Nephron (organoid): ENCODE measurements around the gene MICAL3.

ENCODE experiments used
- H3K27ac Mint-ChIP-seq, 3 experiments: 2 replicates each; pipeline ENCODE4 v1.8.0; 2020; ENCODE audit warnings: mixed read lengths in 3 of 3, mild to moderate bottlenecking in 2 of 3, moderate library complexity in 1 of 3
- H3K27me3 Mint-ChIP-seq: 2 replicates; pipeline ENCODE4 v1.8.0; 2021; ENCODE audit warnings: low read depth, mild to moderate bottlenecking, moderate library complexity, mixed read lengths
- H3K36me3 Mint-ChIP-seq: 2 replicates; pipeline ENCODE4 v1.8.0; 2020; ENCODE audit warnings: low read depth, mixed read lengths
- H3K4me1 Mint-ChIP-seq: 2 replicates; pipeline ENCODE4 v1.8.0; 2020; ENCODE audit warnings: mixed read lengths
- H3K4me3 Mint-ChIP-seq, 3 experiments: 2 replicates each; pipeline ENCODE4 v1.8.0; 2020; ENCODE audit warnings: mild to moderate bottlenecking in 3 of 3, mixed read lengths in 3 of 3, moderate library complexity in 2 of 3
- H3K9me3 Mint-ChIP-seq: 2 replicates; pipeline ENCODE4 v1.8.0; 2020; ENCODE audit warnings: mixed read lengths
- TF ChIP-seq, protein P1 (sequence below), 3 experiments: fragments of 200-600 bp; sonication (generic); IDR thresholded peaks; one replicate each; pipeline ENCODE4 v1.5.0; 2021; ENCODE audit warnings: antibody characterized with exemption in 3 of 3; ENCODE audit not compliant: unreplicated experiment in 3 of 3

The MICAL3 gene

DNA sequence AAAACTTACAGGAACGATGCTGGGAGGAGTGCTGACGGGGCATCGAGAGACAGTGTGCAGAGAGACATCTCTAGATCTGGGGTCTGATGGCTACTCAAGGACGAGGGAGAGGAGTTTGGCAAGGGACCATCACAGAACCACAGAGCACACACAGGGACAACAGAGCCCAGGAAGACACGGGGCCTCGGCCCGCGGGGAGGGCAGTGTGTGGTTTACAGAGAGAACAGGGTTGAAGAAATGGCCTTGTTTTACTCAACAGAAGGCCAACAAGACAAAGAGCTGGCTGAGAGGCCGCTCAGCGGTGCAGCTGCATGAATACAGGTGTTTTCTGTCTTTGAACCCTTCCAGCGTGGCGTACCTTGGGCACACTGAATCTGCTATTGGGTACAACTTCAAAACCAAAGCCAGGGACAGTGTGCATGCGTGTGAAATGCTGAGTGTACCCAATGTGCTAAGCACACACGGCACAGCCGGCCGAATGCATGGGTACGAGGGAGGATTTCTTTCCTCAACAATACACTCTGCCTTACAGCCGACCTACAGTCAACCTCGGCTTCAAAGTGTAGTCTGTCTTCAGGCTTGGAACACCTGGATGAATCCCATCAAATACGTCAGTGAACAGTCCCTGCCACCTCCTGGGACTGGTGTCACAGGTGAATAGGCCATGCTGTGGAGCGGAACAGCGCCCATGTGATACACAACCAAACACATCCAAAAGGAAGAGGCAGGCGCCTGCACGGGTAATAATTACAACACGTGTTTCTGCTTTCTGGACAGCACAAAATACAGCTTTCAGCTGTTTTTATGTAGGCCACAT is 229.4 kb downstream of the MICAL3 start:
- TF ChIP-seq, protein P1, sequence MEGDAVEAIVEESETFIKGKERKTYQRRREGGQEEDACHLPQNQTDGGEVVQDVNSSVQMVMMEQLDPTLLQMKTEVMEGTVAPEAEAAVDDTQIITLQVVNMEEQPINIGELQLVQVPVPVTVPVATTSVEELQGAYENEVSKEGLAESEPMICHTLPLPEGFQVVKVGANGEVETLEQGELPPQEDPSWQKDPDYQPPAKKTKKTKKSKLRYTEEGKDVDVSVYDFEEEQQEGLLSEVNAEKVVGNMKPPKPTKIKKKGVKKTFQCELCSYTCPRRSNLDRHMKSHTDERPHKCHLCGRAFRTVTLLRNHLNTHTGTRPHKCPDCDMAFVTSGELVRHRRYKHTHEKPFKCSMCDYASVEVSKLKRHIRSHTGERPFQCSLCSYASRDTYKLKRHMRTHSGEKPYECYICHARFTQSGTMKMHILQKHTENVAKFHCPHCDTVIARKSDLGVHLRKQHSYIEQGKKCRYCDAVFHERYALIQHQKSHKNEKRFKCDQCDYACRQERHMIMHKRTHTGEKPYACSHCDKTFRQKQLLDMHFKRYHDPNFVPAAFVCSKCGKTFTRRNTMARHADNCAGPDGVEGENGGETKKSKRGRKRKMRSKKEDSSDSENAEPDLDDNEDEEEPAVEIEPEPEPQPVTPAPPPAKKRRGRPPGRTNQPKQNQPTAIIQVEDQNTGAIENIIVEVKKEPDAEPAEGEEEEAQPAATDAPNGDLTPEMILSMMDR (IDR thresholded peaks at IDR 0.05; ENCODE audit: unreplicated experiment in 3 of 3), result no peak
- no peaks in the 10 kb centered on the region for H3K9me3 Mint-ChIP-seq
- H3K36me3 Mint-ChIP-seq, result peaks cover 5% of the 10 kb centered on the region
- H3K27me3 Mint-ChIP-seq, result no peaks in the 10 kb centered on the region
- peaks cover 10% of the 10 kb centered on the region for H3K4me1 Mint-ChIP-seq
- H3K27ac Mint-ChIP-seq, result peak overlapping the region in 1 of 3 experiments; percentile 48
- H3K4me3 Mint-ChIP-seq, result no peak overlapping the region

DNA sequence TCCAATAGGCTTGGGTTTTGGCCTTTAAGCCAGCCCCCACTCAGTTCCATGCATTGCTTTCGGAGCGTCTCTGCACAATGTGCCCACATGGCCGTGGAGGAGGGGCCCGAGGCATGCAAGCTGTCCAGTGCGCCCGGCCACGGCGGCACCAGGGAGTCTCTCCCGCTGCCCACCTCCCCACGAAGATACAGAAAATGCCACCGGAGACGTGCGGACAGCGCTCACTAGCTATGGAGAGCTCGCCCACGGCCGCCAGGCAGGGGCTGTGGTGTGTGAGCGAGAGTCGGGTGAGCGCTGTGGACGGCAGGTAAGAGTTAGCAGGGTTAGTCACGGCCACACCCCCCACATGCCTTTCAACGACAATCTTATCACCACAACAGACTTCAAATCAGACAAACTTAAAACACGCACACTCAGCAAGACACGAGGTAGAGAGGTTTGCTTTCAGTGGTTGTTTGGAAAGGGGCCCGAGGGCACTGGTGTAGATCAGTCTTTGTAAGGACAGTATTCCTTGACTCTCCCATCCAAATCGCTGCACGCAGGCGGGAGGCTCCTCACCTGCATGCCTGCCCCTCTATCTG is 231.4 kb downstream of the MICAL3 start:
- Mint-ChIP-seq H3K4me3 (no peak overlapping the region), H3K4me1 (peaks cover 5% of the 10 kb centered on the region), H3K27me3 (no peaks in the 10 kb centered on the region), H3K9me3 (no peaks in the 10 kb centered on the region), H3K27ac (no peak overlapping the region), H3K36me3 (peaks cover 5% of the 10 kb centered on the region)
- TF ChIP-seq, protein P1 (IDR thresholded peaks at IDR 0.05; ENCODE audit: unreplicated experiment in 3 of 3), result no peak

DNA sequence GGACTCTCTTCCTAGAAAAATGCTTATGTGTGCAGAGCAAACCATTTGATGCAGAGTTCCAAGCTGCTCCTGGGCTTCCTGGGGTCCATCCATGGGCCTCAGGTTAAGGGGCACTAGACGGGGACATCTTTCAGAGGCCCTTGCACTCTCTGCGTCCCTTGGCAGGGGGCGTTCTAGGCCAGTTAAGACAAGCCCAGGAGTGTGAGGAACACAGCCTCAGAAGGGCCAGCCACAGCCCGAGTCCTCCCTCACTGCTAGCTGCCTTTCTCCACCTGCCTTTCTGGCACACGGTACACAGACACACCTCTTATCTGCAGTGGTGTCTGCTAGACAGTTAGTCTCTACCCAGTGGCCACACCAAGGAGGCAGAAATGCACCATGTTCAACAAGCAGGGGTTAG is 232.1 kb downstream of the MICAL3 start:
- Mint-ChIP-seq H3K36me3 (peaks cover 5% of the 10 kb centered on the region), H3K4me1 (peaks cover 9% of the 10 kb centered on the region), H3K4me3 (no peak overlapping the region), H3K27ac (no peak overlapping the region), H3K9me3 (no peaks in the 10 kb centered on the region), H3K27me3 (no peaks in the 10 kb centered on the region)
- TF ChIP-seq, protein P1 (IDR thresholded peaks at IDR 0.05; ENCODE audit: unreplicated experiment in 3 of 3), result no peak

DNA sequence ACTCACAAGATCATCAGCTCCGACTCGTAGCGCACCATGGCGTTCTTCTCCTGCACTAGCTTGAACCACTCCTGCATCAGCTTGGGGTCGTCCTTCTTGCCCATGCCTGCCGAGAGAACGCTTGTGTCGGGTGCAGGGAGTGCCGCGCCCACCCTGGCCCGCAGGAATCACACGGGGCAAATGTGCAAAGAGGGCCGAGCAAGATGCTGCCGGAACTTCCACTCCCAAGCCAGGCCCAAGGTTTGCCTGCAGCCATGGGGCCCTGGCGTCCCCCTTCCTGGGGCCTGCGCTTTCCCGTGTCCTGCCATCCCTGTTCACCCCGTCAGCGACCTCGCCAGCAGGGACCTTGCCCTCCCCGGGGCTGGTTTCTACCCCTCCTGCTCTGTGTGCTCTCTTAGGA is 233.2 kb downstream of the MICAL3 start:
- Mint-ChIP-seq H3K36me3 (peaks cover 5% of the 10 kb centered on the region), H3K4me1 (peaks cover 18% of the 10 kb centered on the region), H3K4me3 (no peak overlapping the region), H3K27ac (no peak overlapping the region), H3K9me3 (no peaks in the 10 kb centered on the region), H3K27me3 (no peaks in the 10 kb centered on the region)
- TF ChIP-seq, protein P1 (IDR thresholded peaks at IDR 0.05; ENCODE audit: unreplicated experiment in 3 of 3), result no peak

DNA sequence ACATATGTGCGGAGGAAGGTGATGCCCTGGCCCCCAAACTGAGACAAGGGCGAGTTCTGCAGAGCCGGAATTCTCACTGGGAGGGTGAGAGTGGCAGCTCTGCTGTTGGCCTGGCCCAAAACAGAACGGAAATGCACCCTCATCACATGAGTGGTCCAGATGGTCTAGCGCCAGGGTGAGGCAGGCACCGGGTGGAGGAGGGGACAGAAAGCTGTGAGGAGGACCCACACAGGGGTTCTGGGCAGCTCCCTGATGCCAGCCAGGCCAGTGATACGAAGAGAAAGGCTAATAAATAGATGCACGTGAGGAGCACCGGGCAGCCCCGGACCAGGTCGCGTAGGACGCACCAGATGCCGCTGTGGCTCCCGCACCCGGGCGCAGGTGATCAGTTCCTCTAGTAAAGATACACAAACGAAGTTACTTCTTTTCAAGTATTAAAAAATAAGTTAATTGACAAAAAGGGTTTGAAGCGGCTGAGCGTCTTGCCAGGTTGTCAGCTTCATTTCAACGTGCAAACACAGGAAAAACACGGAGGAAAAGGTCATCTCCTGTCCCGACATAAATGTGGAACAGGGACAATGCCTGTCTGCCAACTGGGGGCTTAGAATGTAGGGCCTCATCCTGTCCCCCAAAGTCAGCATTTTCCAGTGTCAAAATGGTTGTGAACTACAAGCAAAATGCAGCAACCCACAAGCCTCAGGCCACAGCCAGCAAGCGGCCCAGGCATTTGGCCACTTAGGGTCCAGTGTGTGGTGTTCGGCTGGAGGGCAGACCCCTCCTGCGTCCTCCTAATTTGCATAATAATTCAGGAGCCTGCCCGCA is 234.8 kb downstream of the MICAL3 start:
- no peaks in the 10 kb centered on the region for H3K9me3 Mint-ChIP-seq
- no peak overlapping the region for H3K4me3 Mint-ChIP-seq
- peaks cover 5% of the 10 kb centered on the region for H3K36me3 Mint-ChIP-seq
- TF ChIP-seq, protein P1 (IDR thresholded peaks at IDR 0.05; ENCODE audit: unreplicated experiment in 3 of 3), result no peak
- peaks cover 12% of the 10 kb centered on the region for H3K4me1 Mint-ChIP-seq
- H3K27me3 Mint-ChIP-seq, result no peaks in the 10 kb centered on the region
- H3K27ac Mint-ChIP-seq, result no peak overlapping the region
